HG03520 (cell line): ENCODE measurements around the gene FAM47E.
"Not testable (repeated sequence)": the region's sequence is repeated elsewhere in the genome, so short reads cannot be mapped to it uniquely, and the experiment has no call there.

Experiments
- ATAC-seq: cut with Tn5 transposase; IDR thresholded peaks from one replicate; pipeline ENCODE4 v1.9.1; 2021; ENCODE audit warnings: mild to moderate bottlenecking, moderate library complexity; ENCODE audit not compliant: unreplicated experiment

Gene FAM47E

DNA sequence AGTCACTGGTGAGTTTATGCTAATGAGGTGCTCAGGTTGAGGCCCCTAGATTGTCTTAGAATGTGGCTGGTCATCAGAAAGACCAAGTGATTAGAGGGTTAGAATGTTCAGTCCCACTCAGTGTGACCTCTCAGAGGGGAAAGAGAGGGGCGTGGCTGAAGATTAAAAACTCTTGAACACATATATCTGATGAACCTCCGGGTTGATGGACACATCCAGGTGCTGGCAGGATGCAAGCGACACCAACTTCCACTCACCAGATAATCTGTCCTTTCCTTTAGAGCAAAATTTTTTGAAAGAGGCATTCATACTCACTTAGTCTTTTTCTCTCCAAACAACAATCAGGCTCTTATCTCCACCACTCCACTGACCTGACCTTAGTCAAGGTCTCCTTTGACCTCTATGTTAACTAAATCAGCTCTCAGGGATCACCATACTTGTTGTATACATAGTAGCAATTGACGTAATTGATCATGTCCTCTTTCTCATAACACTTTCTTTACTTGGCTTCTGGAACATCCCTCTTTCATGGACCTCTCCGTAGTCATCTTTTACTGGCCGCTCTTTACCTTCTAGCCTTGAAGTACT, 14.2 kb downstream of the FAM47E start:
- no peak for ATAC-seq

GRCh38 chr4:76266627-76267026, 15.1 kb downstream of the FAM47E start:
- no peak for ATAC-seq

GRCh38 chr4:76267811-76268210, 16.3 kb downstream of the FAM47E start:
- no peak for ATAC-seq

- ATAC-seq: no peak
These were observed 19.0 kb downstream of the FAM47E start for GRCh38 chr4:76270244-76271175.

DNA sequence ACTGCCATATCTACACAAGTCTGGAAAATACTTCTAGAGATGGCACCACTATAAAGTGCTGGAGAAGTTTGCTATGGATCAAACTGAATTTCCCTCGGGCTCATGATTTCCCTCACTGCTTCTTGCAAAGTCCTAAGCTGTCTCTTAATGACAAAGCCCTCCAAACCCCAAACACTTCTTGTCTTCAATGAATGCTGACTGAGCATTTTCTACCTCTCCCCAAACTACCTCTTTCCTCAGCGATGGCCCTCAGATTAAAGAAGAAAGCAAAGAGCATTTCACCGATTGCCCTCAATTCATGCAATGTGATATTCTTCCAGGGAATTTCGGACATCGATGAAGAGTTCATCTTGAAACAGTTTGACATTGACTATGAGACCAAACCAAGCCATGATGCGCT, 19.7 kb downstream of the FAM47E start:
- ATAC-seq: no peak

DNA sequence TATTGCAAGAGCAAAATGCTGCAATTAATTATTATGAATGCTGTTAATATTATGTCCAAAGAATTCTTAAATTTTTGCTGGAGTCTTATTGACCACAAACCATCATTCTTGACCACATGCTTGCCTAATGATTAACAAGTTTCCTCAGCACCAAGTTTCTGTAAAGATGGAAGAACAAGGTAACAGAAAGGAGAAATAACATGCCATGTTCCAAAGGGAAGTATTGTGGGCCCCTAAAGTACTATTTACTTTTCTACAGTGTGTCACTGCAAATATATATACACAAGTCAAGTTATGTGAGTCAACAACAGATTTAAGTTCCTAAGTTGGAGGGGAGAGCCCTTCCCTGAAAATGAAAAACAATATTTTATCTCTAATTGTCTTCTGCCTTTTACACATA, 20.6 kb downstream of the FAM47E start:
- no peak for ATAC-seq

DNA sequence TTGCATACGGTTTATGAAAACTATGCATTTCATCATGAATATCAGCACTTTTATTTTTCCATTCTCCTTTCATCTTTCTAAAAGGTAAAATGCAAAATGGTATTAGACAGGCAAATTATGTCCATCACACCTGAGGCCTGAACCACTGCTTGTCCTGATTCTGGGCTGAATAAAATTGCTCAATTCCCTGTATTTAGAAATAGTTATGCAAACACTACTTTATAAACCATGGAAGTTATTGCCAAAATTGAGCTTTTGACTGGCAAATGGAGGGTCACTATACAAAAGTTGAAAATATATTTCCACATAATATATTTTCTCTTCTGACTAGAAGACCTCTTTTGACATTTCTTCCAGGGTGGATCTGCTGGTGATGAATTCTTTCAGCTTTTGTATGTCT, 21.1 kb downstream of the FAM47E start:
- ATAC-seq: no peak

GRCh38 chr4:76272999-76273398, 21.5 kb downstream of the FAM47E start:
- ATAC-seq: no peak

- no peak for ATAC-seq
These were observed 24.1 kb downstream of the FAM47E start for GRCh38 chr4:76275486-76276124.

DNA sequence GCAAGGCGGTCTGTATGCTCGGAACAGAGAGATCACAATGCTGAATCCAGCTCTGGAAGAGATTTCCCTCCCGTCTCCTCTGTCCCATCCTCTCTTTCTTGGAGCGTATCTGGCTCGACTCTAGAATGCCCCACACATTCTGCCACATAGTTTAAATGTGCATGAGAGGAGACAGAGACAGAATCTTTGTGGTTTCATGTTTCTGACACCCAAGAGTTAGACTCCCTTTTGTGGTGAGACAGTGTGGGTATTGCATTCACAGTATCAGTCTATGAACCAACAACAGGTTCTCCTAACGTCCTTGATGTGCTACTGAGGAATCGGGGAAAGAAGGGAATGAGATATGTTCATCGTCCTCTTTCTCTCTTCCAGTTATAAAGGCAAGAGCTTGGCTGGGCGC, 25.3 kb downstream of the FAM47E start:
- ATAC-seq: no peak

GRCh38 chr4:76277667-76278066, 26.1 kb downstream of the FAM47E start:
- no peak for ATAC-seq

- ATAC-seq: no peak
These were observed 27.1 kb downstream of the FAM47E start for GRCh38 chr4:76278583-76278982.

- ATAC-seq: no peak
These were observed 27.9 kb downstream of the FAM47E start for GRCh38 chr4:76279462-76279861.

- no peak for ATAC-seq
These were observed 29.2 kb downstream of the FAM47E start for GRCh38 chr4:76280488-76281441.

DNA sequence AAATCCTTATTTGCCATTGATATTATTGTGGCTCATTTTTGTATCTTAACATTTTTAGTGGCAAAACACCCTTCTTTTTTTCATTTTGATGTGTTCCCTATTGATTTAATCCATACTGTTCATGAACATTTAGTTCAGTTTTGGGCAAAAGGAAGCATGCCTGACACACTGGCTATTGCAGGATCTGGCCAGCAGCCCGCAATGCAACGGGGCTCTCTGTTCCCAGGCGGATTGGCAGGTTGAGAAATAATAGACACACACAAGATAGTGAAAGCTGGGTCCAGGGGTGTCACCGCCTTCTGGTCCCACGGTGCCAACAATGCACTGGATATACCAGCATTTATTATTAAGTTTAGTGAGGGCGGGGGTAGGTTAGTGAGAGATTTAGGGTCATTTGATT, 30.1 kb downstream of the FAM47E start:
- not testable (repeated sequence) for ATAC-seq

- ATAC-seq: no peak
These were observed 31.6 kb downstream of the FAM47E start for GRCh38 chr4:76282941-76283689.

GRCh38 chr4:76283900-76284299, 32.4 kb downstream of the FAM47E start:
- no peak for ATAC-seq

DNA sequence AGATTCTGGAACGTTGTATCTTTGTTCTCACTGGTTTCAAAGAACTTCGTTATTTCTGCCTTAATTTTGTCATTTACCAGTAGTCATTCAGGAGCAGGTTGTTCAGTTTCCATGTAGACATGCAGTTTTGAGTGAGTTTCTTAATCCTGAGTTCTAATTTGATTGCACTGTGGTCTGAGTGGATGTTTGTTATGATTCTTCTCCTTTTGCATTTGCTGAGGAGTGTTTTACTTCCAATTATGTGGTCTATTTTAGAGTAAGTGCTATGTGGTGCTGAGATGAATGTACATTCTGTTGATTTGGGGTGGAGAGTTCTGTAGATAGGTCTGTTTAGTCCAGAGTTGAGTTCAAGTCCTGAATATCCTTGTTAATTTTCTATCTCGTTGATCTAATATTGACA, 36.3 kb downstream of the FAM47E start:
- ATAC-seq: not testable (repeated sequence)

DNA sequence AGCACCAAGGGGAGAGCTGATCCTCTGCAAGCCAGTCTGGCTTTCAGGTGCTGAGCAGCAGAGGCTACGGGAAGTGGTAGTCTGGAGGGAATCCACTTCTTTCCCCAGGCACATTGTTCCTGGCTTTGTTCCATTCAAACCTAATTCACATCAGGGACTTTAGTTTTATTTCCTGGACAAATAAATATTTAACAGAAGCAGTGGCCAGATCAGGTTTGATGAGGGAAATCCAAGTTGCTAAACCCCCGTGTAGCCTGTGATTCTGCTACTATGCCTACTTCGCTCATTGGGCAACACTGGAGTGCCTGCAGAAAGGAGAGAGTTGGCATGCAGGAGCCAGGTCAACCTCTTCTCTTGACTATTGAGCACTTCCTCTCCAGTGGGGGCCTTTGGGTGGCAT, 41.2 kb downstream of the FAM47E start:
- ATAC-seq: no peak

- no peak for ATAC-seq
These were observed 42.3 kb downstream of the FAM47E start for GRCh38 chr4:76293772-76294171.
